Fibroblast of lung (primary cell): ENCODE measurements around the gene GALNT2. TPM values are rescaled to one million over a fixed set of nuclear protein-coding genes. Genes with fewer than 3 reads are reported as not detected.

Source experiments
- DNase-seq, 2 donors: peaks; one replicate each; pipeline versions ENCODE4 v3.0.0 to v3.0.0-alpha.2; 2010; ENCODE audit warnings: low read depth in 2 of 2
- H2AFZ ChIP-seq: 2 replicates; pipeline ENCODE4 v1.5.1; 2012; ENCODE audit warnings: low read length, control low read depth, inconsistent platforms
- H3K27ac ChIP-seq: 2 replicates; pipeline ENCODE4 v1.5.1; 2011; ENCODE audit warnings: low read length, control low read depth; ENCODE audit not compliant: insufficient read depth
- H3K27me3 ChIP-seq: 2 replicates; pipeline ENCODE4 v1.5.1; 2011; ENCODE audit warnings: mild to moderate bottlenecking, low read length; ENCODE audit not compliant: control insufficient read depth, insufficient read depth
- H3K36me3 ChIP-seq: 2 replicates; pipeline ENCODE4 v1.5.1; 2011; ENCODE audit warnings: low read length; ENCODE audit not compliant: control insufficient read depth, insufficient read depth
- H3K4me1 ChIP-seq: 2 replicates; pipeline ENCODE4 v1.5.1; 2011; ENCODE audit warnings: low read length; ENCODE audit not compliant: control insufficient read depth, insufficient read depth; ENCODE audit errors: extremely low read depth
- H3K4me2 ChIP-seq: 2 replicates; pipeline ENCODE4 v1.5.1; 2011; ENCODE audit warnings: low read length, control low read depth; ENCODE audit not compliant: insufficient read depth; ENCODE audit errors: extremely low read depth
- H3K4me3 ChIP-seq, 4 experiments: fragments of 200-600 bp in 1 of 4; sonication (generic) in 1 of 4; replicated peaks in 1 of 4; 2 replicates each; pipeline ENCODE4 v1.5.1; 2011 to 2016; ENCODE audit warnings: low read length in 4 of 4, low read depth in 3 of 4, mild to moderate bottlenecking in 3 of 4, control low read depth in 2 of 4, inconsistent platforms in 1 of 4, mixed read lengths in 1 of 4; ENCODE audit not compliant: insufficient read depth in 1 of 4; ENCODE audit errors: control extremely low read depth in 1 of 4
- H3K79me2 ChIP-seq: 2 replicates; pipeline ENCODE4 v1.5.1; 2012; ENCODE audit warnings: mild to moderate bottlenecking, low read length, inconsistent platforms; ENCODE audit not compliant: control insufficient read depth, insufficient read depth
- H3K9ac ChIP-seq: 2 replicates; pipeline ENCODE4 v1.5.1; 2011; ENCODE audit warnings: mild to moderate bottlenecking, low read length, control low read depth; ENCODE audit not compliant: insufficient read depth
- H3K9me3 ChIP-seq: 2 replicates; pipeline ENCODE4 v1.5.1; 2012; ENCODE audit warnings: low read depth, low read length; ENCODE audit not compliant: control insufficient read depth, insufficient read depth
- H4K20me1 ChIP-seq: 2 replicates; pipeline ENCODE4 v1.5.1; 2011; ENCODE audit warnings: low read length; ENCODE audit not compliant: control insufficient read depth, insufficient read depth; ENCODE audit errors: extremely low read depth
- EZH2 ChIP-seq: IDR thresholded peaks from 2 replicates; pipeline ENCODE4 v1.5.1; 2012; ENCODE audit warnings: low read length, control low read depth, mild to moderate bottlenecking; ENCODE audit errors: missing control alignments
- polyA plus RNA-seq, 2 donors: library from polyadenylated mRNA; depleted of rRNA in 1 of 2; stranded (reverse) in 1 of 2; unstranded in 1 of 2; fragments of >200 nt; gene quantifications; 2 replicates each; pipeline ENCODE4 v1.2.1, GENCODE V29; 2011 to 2012; ENCODE audit warnings: missing spikeins in 1 of 2
- total RNA-seq: library from RNA; depleted of rRNA; stranded (reverse); fragments of >200 nt; gene quantifications from 2 replicates; pipeline ENCODE4 v1.2.1, GENCODE V29; 2014
- TF ChIP-seq, protein P1 (sequence below), 2 donors: IDR thresholded peaks in 1 of 2; conservative IDR thresholded peaks in 1 of 2; 1 replicate in 1 of 2; 2 replicates in 1 of 2; pipeline ENCODE4 v1.5.1; 2011 to 2012; ENCODE audit warnings: low read length in 2 of 2, control low read depth in 1 of 2, inconsistent platforms in 1 of 2, low read depth in 1 of 2, mild to moderate bottlenecking in 1 of 2

GALNT2 gene
- total and polyA plus RNA-seq, 2 donors (not counting 1 experiment from before 2014, with no cell fraction given): 106 to 115 TPM

DNA sequence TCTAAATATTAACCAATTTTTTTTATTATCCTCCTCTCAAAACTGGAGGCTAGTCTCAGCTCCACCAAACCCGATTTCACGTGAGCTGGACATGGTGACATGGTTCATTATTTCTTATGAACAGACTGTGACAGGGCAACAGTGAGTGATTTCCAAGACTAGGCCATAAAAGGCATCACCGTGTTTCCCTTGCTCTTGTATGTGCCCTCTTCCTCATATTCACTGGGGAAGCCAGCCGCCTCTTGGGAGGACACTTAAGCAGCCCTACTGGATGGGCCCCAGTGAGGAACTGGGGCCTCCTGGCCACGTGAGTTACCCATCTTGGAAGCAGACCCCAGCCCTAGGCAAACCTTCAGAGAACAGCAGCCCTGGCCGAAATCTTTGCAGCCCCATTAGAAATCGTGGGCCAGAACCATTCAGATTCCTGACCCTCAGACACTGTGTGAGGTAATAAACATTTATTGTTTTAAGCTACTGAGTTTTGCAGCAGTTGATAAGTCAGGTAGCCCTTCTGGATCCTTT lies 105.0 kb downstream of the GALNT2 start:
- Histone ChIP-seq H3K9me3 (no peaks in the 10 kb centered on the region), H3K79me2 (peaks cover 17% of the 10 kb centered on the region), H3K4me1 (peaks cover 2% of the 10 kb centered on the region), H3K27ac (no peak overlapping the region), H3K4me3 (no peak overlapping the region), H2AFZ (no peak overlapping the region), H3K27me3 (no peaks in the 10 kb centered on the region), H3K36me3 (no peaks in the 10 kb centered on the region), H4K20me1 (no peaks in the 10 kb centered on the region), H3K4me2 (no peak overlapping the region), H3K9ac (no peak overlapping the region)
- TF ChIP-seq EZH2: no peak
- TF ChIP-seq, protein P1, sequence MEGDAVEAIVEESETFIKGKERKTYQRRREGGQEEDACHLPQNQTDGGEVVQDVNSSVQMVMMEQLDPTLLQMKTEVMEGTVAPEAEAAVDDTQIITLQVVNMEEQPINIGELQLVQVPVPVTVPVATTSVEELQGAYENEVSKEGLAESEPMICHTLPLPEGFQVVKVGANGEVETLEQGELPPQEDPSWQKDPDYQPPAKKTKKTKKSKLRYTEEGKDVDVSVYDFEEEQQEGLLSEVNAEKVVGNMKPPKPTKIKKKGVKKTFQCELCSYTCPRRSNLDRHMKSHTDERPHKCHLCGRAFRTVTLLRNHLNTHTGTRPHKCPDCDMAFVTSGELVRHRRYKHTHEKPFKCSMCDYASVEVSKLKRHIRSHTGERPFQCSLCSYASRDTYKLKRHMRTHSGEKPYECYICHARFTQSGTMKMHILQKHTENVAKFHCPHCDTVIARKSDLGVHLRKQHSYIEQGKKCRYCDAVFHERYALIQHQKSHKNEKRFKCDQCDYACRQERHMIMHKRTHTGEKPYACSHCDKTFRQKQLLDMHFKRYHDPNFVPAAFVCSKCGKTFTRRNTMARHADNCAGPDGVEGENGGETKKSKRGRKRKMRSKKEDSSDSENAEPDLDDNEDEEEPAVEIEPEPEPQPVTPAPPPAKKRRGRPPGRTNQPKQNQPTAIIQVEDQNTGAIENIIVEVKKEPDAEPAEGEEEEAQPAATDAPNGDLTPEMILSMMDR (conservative IDR thresholded peaks at IDR 0.05 in 1 of 2, IDR thresholded peaks at IDR 0.05 in 1 of 2; ENCODE audit: low read depth in 1 of 2, low read length in 2 of 2): no peak
- DNase-seq: no peak

GRCh38 chr1:230173187-230173975 lies 106.3 kb downstream of the GALNT2 start:
- no peak for TF ChIP-seq EZH2
- TF ChIP-seq, protein P1 (conservative IDR thresholded peaks at IDR 0.05 in 1 of 2, IDR thresholded peaks at IDR 0.05 in 1 of 2; ENCODE audit: low read depth in 1 of 2, low read length in 2 of 2): no peak
- peaks cover under 1% of the 10 kb centered on the region for H3K36me3 ChIP-seq
- no peak overlapping the region for H3K4me2 ChIP-seq
- peaks cover 18% of the 10 kb centered on the region for H3K79me2 ChIP-seq
- H4K20me1 ChIP-seq: no peaks in the 10 kb centered on the region
- no peak overlapping the region for H2AFZ ChIP-seq
- H3K27ac ChIP-seq: no peak overlapping the region
- H3K27me3 ChIP-seq: no peaks in the 10 kb centered on the region
- no peaks in the 10 kb centered on the region for H3K9me3 ChIP-seq
- no peak overlapping the region for H3K4me3 ChIP-seq
- H3K4me1 ChIP-seq: peaks cover 2% of the 10 kb centered on the region
- DNase-seq: no peak
- no peak overlapping the region for H3K9ac ChIP-seq

- Histone ChIP-seq H3K27me3 (no peaks in the 10 kb centered on the region), H4K20me1 (no peaks in the 10 kb centered on the region), H3K79me2 (peaks cover 18% of the 10 kb centered on the region), H3K9ac (no peak overlapping the region), H2AFZ (no peak overlapping the region), H3K36me3 (peaks cover 4% of the 10 kb centered on the region), H3K9me3 (no peaks in the 10 kb centered on the region), H3K4me1 (peaks cover 2% of the 10 kb centered on the region), H3K4me2 (no peak overlapping the region), H3K27ac (no peak overlapping the region), H3K4me3 (no peak overlapping the region)
- TF ChIP-seq, protein P1 (conservative IDR thresholded peaks at IDR 0.05 in 1 of 2, IDR thresholded peaks at IDR 0.05 in 1 of 2; ENCODE audit: low read depth in 1 of 2, low read length in 2 of 2): no peak
- no peak for TF ChIP-seq EZH2
- DNase-seq: no peak
These were observed 107.0 kb downstream of the GALNT2 start for GRCh38 chr1:230174041-230174440.
